Measurements from ENCODE around the gene PLD4.

GRCh38 chr14:104924421-104925213 lies at the start of gene PLD4:
- no peak for TF ChIP-seq CTCF (conservative IDR thresholded peaks at IDR 0.05; ENCODE audit: low read length)
- TF ChIP-seq EZH2phosphoT487 (IDR thresholded peaks at IDR 0.05; ENCODE audit: borderline replicate concordance), result no peak

All from Loucy (cell line).